TTC549 (cell line): ENCODE data around the gene G2E3.
"Not testable (repeated sequence)": the region's sequence is repeated elsewhere in the genome, so short reads cannot be mapped to it uniquely, and the experiment has no call there.

Source experiments
- FAIRE-seq: peaks from 2 replicates; lab custom pipeline; 2012; peaks lifted over from hg19 to GRCh38; lab: Jason Lieb, UNC

The G2E3 gene, protein sequence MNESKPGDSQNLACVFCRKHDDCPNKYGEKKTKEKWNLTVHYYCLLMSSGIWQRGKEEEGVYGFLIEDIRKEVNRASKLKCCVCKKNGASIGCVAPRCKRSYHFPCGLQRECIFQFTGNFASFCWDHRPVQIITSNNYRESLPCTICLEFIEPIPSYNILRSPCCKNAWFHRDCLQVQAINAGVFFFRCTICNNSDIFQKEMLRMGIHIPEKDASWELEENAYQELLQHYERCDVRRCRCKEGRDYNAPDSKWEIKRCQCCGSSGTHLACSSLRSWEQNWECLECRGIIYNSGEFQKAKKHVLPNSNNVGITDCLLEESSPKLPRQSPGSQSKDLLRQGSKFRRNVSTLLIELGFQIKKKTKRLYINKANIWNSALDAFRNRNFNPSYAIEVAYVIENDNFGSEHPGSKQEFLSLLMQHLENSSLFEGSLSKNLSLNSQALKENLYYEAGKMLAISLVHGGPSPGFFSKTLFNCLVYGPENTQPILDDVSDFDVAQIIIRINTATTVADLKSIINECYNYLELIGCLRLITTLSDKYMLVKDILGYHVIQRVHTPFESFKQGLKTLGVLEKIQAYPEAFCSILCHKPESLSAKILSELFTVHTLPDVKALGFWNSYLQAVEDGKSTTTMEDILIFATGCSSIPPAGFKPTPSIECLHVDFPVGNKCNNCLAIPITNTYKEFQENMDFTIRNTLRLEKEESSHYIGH

DNA sequence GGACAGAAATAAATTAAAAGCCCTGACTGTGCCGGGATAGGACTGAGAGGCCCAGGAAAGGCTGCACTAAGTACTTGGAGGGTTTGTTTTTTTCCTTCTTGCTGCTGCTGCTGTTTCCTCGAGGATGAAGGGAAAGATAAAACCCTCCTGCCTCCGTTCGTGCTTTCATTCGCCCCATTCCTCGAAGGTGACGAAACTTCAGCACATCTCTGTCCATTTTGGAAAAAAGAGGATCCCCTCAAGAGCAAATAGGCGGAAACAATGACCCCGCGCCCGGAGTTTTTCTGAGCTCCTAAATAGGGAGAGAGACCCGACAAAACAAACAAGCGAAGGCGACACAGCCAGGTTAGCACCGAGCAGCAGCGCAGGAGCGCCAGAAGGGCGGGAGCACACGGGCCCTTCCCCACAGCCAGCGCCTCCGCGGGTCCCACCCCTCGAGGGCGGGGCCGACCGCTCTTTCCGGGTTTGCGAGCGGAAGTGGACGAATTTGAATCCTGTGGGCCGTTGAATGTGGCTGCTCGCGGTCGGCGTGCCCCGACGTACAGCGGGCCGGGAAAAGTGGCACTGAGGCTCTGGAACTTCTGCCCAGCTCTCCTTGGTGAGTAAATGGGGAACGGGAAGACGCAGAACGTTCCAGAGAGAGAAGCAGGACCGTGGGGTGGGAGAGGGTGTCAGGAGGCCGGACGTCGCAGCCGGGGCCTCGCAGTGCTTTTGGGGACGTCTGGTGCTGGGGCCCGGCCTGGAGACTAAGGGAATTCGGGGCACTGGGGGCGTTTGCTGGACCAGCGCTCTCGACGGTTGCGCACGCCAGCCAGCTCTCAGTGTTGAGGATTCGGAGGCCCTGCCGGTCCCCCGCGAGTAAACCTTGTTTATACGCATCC, at the start of gene G2E3:
Gene G2E3, plus strand, starts transcription at position 484 of the 881 bp plus-strand sequence. CDS start 21,922 bp downstream, outside the sequence.
- no peak for FAIRE-seq

DNA sequence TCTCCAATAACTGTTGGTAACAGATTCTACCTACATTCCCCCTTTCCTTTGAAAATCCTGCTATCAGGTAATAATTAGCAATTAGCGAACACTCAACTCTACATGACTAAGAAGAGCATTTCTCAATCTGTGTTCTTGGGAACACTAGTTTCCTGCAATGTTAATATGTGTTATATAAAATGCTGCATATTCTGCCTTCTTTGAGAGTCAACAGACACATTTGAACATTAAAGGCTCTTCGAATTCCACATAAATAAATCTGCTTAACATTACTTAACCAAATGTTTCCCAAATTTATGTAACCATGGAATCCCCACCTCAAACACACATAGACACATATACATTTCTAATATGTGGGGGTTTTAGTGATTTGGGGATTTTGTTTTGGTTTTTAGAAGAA, 41.2 kb upstream of the G2E3 start:
- no peak for FAIRE-seq

DNA sequence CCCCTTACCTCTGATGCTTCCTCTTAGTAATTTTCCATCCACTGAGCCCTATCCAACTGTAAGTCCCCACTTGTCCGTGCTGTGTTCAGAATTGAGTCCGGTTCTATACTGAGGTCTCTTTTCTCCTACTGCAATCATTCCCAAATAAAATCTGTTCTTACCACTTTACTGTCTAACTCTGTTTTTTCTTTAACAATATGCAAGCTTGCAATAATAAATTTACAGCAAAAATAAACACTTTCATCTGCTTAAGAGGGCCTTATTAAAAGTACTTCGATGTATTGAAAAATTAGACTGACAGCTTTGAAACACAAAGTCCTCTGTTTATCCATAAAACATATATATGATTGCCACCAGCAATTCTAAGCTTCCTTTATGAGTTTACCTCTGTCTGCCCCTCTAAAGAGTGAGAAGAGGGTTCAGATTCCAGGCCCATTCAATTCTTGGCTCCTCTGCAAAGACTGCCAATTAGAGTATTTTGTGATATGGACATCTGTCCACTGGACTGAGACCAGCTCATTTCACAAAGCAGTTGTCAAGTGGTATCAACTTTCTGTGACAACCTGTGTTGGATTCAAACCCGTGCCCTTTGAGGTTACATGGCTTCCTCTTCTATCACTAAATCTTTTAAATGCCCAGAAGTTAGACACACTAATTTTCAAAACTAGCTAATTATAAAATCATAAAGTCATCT, 39.9 kb upstream of the G2E3 start:
- FAIRE-seq = no peak

DNA sequence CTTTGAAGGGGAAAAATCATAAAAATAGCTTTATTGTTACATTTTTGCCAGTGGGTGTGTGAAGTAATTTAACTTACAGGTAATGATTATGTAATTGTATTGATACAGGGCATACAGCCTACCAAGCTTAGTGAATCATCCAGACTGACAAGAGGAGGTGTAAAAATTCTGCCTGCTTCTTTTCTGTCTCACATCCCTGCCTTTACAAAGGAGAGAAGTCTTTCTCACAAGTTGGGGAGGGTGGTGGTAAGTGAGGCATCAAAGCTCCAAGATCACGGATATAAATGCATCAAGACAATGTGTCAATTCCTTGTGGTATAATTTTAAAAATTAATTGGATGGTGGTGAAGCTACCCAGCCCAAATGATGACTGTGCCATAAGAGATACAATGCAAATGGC, 39.0 kb upstream of the G2E3 start:
- no peak for FAIRE-seq

DNA sequence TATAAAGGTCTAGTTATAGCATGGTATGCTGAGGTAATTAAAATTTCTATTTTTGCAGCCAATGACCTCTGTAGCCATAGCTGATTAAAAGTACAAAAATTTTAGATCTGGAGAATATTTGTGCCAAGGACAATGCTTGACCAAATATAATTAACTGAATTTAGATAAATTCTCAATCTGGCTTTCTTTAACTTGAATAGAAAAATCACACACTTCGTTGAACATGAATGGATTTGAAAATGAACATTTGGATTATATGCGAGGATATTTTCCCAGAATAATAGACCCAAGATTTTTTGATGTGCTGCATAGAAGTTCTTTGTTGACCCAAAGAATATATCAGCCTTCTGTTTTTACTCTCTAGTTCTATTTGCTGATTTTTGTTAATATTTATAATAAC, 38.4 kb upstream of the G2E3 start:
- FAIRE-seq = no peak

DNA sequence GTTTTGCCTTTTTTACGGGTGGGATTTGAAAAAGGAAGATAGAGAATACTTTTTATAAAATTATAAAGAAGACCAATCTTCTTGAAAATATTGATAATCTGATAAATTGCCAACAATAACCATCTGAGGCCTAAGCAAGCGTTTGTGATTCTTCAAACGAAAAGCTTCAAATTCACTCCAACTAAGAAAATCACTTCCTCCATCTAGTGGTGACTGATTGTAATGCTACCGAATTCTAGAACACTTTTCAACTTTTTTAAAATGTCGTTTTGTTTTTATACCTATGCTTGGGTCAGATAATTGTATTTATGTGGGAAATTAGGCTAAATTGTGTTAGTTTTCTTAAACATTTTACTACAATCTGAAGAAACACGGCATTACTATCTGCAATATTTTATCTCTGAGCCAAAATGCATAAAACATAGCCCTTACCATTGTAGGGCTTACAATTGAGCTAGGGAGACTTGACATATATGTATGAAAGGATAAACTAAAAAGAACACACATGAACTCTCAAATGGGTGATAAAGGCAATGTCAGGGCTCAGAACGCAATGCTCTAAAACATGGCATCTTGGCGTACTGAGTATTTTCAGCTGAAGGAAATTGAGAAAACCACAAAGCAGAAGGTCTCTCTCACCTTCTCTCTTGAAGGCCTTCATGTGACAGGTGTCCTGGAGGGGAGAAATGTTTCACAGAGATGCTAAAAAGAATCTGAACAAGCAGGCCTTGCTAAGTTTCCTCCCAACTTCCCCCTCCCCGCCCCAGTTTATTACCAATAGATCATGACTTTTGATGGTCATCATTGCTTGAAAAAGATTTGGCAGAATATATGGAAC, 36.8 kb upstream of the G2E3 start:
- FAIRE-seq = peak; percentile 92

DNA sequence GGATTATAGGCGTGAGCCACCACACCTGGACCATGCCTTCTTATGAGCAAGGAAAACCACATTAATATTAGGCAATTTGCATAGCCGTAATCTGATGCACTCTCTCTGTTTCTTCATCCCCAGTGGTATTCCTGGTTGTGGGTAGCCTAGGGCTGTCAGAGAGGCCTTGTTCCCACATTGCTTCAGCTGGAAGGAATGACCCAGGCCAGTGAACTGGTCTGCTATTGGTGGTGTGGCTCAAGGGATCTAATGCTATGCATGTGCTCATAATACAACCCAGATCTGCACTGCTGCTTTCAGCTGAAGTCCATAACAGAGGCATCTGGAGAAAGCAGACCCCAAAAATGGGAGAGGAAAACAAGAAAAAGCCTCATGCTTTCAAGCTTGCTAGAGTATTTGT, 33.1 kb upstream of the G2E3 start:
- FAIRE-seq = no peak

DNA sequence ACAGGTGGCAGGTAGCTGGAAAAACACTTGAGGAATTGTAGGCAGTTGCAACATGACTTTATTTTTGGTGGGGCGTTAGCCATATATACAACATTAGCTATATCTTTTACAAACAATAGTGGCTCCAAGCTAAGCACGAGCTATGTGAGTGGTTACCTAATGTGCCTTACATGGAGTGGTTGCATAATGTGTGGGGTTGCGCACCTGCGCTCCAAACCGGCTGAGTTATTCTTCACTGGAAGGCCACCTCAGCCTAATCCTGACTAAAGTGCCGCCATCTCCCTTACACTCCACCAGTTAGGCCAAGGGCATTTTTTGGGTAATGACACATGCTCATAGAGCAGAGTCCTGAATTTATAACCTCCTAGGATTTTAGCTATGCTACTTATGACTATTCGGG, 31.8 kb upstream of the G2E3 start:
- FAIRE-seq = no peak

DNA sequence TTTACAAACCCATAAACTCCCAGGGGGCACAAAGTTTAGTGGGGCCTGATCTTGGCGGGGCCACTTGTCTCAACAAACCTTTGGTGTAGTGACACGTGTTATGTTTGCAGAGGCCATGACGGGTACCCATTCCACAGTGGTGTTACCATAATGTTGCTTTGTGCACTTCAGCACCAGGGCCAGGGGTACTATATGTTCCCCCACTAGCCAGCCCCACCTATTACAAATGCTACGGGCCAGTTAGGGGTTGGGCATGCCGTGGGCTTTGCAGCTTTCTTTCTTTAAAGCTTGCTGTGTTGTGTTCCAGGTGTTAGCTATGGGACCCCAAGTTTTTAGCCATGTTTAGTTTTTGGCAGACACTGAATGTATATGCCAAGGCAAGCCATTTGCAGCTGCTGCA, 30.8 kb upstream of the G2E3 start:
- FAIRE-seq = no peak

DNA sequence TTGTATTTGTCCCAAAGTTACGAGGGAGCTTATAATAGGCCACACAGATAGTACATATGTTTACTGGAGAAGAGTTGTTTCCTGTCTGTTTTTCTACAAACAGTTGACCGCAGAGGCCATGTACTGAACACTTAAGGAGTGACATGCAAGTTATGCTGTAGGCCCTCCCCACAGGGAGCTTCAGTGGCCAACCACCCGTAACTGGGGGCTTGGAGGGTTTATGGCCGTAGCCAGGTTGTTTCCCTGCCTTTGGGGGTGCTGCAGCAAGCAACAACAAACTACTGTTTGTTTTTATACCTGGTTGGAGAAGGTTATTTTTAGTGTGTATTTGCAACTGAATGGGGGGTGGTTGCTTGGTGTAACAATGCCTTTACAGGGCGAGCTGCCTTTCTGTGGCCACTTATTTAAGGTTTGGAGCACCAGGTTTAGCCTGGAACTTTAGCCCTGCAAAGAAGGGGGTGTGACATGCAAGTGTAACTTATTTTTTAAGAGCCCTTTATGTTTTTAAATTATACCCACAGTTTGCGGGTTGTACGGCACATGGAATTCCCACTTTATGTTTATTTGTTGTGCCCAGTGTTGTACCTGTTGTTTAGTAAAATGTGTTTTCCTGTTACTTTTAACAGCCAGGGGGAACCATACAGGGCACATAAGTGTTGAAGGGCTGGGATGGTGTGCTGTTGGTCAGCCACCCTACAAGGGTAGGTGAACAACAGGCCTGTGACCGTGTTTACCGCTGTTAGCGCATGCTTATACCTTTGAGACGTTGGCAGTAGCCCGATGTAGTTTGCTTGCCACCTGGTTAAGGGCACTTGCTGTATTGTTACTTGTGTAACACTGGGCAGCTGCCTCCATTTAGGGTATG, 29.9 kb upstream of the G2E3 start:
- FAIRE-seq = no peak

DNA sequence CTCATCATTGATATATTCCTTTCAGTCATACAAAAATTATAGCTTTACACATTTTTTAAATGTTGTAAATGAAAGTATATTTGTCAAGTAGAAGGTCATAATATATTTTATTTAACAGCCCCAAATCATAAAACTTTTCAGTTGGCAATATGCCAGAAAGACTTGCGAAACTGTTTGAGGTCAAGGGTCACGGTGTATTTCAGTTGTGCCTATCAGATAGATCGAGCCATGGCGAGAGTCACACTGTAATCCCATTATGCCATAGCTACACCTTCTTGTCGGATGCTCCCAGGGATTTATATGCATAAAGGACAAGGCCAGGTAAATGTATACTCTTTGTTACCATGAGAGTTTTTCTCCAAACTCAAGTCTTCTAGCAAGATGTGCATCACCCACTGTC, 26.7 kb upstream of the G2E3 start:
- FAIRE-seq = no peak

DNA sequence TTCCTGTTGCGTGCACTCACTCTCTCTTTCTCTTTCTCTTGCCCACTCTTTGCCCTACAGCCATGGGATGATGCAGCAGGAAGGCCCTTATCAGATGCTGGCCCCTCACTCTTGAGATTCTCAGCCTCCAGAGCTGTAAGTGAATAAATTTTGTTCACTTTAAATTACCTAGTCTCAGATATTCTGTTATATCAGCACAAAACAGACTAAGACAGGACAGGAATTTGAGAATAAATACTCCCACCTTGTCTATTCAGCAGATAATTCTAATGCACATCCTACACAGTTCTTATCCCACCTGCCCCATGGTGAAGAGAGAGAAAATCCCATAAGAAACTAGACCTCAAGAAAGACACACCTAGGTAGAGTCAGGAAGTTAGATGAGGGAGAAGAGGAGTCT, 25.8 kb upstream of the G2E3 start:
- no peak for FAIRE-seq

DNA sequence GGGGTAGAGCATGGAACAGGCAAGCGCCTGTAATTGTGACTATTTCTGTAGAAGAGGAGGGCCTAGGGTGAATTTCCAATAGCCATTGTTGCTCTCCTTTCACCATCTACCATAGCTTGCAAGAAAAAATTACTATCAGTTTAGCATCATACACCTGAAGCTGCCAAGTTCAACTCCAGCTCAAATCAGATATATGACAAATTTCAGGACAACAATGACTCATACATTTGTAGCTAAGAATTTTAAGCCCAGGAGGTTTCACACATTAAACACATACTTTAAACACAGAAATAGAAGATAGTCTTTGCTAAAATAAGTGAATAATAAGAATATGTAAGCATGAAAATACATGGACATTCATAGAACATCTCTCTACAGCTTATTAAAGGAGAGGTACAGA, 17.6 kb upstream of the G2E3 start:
- no peak for FAIRE-seq

DNA sequence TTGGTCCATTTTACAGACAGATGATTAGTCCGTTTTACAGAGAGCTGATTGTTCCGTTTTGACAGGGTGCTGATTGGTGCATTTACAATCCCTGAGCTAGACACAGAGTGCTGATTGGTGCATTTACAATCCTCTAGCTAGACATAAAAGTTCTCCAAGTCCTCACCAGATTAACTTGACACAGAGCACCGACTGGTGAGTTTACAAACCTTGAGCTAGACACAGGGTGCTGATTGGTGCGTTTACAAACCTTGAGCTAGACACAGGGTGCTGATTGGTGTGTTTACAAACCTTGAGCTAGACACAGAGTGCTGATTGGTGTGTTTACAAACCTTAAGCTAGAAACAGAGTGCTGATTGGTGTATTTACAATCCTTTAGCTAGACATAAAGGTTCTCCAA, 12.2 kb upstream of the G2E3 start:
- FAIRE-seq = not testable (repeated sequence)

DNA sequence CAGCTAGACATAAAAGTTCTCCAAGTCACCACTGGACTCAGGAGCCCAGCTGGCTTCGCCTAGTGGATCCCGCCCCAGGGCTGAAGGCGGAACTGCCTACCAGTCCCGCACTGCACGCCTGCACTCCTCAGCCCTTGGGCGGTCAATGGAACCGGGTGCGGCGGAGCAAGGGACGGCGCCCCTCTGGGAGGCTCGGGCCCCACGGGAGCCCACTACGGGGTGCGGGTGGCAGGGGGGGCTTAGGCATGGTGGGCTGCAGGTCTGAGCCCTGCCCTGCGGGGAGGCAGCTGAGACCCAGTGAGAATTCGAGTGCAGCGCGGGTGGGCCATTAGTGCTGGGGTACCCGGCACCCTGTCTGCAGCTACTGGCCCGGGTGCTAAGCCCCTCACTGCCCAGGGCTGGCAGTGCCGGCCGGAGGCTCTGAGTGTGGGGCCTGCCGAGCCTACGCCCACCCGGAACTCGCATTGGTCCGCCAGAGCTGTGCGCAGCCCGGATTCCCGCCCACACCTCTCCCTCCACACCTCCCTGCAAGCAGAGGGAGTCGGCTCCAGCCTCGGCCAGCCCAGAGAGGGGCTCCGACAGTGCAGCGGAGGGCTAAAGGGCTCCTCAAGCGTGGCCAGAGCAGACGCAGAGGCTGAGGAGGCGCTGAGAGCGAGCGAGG, 11.4 kb upstream of the G2E3 start:
- FAIRE-seq = no peak

DNA sequence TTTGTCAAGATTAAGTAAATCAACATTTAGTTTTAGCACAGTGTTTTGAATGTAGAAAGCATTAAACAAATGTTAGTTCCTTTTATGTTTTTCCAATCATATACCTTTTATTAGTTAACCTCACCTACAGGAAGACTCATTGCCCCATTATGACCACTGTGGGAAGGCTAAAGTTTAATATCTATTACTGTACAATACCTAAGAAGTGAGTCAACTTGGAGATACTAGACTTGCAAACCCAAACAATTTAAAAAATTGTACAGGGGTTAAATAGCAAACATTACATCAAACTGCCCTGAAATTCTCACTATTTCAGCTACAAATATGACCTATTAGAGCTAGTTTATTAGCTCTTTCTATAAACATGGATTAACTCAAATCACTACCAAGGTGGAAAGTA, 8.6 kb upstream of the G2E3 start:
- FAIRE-seq = no peak

DNA sequence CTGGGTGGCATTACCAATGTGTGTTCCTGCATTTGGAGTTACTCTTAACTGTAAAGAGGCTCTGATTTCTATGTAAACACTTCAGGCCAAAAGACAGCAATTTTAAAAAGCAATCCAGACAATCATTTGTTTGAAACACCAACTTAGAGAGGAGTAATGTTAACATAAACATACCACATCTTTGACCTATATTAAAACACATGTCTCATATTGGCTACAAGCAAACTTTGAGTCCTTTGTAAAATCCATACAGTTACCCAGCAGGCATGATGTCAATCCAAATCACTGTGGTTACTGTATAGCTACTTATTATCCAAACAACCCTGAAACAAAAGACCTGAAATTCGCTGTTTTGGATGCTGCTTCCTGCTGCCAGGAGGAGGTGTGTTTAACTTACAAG, 7.5 kb upstream of the G2E3 start:
- FAIRE-seq = no peak

DNA sequence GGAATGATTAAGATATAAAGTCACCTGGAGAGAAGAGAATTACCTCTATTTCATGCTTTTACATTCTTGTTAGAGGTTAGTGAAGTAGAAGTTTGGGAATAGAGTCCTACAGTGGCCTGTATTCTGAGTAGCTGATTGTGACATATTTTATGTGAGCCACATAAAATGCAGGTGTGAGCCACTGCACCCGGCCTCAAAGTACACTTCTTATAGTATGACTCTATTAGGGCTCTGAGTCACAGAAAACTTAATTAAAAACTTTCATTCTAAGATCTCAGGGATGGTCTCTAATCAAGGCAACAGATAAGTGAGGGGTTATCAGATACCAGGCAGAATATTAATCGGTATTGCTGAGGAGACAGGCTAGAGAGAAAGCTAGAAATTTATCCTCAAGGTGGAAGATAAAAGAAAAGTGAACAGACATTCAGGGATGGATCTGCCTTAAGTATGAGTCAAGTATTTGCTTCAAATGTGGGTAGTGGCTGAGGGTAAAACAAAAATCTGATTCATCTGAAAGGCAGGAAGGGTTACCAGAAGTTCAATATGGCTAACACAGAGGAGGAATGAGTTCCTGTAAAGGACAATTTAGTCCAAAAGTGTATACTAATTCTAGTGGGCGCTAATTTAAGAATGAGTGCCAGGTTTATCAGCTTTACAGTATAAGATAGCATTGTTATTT, 5.5 kb upstream of the G2E3 start:
- no peak for FAIRE-seq

DNA sequence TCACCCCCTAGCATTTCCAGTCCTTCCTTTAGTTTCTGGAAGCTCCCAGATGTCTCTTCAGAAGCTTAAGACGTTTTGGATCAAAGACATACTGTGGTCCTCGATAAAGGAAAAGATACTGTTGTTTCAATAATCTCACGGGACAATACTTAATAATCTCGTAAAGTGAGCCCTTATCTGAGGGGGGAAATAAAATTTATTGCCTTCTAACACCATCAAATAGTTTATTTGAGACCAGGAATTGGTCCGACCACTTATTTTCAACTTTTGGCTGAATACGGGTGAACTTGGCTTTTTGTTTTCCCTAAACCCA, 640 bp upstream of the G2E3 start:
- FAIRE-seq = no peak
